NCI-H1436 treated with DMSO at 0.1 percent for 48 hours (cell line): ENCODE results near the gene POU3F2.

Experiments
- DNase-seq: peaks from one replicate; lab custom pipeline; 2025; lab: John Stamatoyannopoulos, UW

Gene POU3F2

DNA sequence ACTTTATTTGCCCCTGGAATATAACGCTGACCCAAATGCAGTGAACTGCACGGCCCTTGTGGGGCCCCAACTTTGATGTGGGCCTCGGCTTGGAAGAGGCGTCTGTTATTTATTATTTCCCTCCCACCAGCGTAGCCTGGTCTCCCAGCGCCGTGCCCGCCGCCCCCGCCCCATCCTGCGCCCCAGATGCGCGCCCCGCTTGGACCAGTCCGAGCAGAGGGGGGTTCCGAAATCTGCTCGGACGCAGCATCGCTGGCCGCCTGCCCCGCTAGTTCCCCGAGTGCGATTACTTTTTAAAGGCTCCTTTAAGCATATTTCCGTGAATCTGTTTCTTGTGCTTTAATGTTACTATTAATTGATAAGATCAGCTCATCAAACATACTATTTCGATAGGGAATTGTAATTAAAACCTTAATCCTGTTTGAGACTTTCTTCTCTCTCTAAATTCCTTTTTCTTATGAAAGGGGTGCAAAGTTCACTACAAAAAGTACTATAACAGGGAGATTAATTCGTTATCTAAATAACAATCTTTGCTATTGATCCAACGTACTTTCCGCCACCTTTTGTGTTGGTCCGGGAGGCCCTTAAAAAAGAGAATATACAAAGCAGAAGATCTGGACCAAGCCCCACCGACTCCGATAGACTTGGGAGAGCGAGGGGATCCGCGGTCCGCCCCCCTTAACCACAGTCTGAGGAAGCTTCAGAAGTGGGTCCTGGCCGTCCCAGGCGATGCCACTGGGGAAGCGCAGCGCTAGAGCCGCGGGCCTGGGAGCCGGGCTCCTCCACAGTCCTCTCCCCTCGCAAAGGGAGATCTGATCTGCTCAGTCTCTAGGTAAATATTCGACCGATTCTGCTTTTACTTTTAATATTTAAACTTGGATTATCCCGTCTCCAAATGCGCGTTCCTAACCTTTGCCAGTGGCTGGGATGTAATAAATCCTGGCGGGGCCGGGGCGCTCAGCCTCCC, 10.2 kb downstream of the POU3F2 start:
- DNase-seq: no peak

DNA sequence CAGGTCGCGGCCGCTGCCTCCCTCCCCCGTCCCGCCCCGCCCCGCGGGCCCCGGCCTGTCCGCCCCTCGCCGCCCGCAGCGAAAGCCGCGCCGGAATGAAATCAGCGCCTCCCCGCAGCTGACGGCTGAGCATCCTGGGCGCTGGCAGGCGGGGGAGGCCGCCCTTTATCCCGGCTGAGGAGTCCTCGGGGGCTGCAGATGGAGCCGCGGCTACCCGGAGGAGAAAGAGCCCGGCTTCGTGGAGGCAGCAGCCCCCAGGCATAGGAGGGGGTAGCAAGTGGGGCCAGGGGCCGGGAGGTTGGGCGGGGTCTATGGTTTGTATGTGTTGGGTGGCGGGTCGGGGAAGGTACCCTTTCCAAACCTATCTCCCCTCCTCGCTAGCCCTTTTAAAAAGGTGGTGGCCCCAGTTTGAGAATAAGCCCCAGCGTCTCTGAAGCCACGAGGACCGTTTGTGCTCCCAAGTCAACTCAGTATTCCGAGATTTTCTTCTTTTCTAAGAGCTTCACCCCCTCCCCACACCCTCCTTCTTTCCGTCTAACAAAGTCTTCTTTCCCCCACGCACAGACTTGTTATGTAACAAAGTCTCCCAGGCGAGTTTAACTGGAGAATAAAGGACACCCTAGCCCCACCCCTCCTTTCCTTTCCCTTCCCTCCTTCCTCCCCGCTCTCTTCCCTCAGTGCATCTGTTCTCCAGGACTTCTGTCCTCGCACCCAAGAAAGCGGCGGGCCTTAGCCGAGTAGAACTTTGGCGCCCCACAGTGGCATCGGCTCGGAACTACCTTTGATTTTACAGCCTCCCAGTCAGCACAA, 11.0 kb downstream of the POU3F2 start:
- peak; percentile 35 for DNase-seq

DNA sequence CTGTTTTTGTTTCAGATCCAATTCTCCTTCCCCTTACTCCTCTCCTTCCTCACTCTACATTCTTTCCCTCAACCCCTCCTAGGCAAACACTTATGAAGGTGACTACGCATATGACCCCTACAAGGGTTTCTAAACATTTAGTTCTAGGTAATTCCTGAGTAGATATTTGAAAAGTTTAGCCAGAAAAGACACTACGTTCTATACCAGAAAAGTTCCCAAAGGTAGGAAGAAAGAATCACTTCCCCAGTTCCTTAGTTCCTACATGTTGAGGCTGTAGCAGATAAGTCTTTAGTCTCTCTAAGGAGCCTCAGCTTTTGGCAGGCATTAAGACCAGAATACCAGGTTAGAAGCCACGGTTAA, 11.6 kb downstream of the POU3F2 start:
- DNase-seq: no peak

DNA sequence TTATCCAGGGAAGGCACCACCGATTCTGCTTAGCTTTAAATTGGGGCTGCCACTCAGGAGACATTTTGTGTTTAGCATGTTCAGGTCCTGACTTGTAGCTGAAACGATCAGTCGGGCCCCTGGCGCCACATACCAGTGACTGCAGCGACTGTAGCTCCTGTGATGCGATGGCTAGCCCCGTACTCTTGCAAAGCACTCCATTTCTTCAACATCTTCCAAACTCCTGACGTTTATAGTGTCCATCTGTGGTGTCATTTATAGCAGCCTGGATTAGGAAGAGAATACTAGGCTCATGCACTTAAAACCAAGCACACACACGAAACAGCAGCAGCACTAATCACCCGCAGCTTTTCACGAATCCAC, 13.0 kb downstream of the POU3F2 start:
- DNase-seq: no peak

DNA sequence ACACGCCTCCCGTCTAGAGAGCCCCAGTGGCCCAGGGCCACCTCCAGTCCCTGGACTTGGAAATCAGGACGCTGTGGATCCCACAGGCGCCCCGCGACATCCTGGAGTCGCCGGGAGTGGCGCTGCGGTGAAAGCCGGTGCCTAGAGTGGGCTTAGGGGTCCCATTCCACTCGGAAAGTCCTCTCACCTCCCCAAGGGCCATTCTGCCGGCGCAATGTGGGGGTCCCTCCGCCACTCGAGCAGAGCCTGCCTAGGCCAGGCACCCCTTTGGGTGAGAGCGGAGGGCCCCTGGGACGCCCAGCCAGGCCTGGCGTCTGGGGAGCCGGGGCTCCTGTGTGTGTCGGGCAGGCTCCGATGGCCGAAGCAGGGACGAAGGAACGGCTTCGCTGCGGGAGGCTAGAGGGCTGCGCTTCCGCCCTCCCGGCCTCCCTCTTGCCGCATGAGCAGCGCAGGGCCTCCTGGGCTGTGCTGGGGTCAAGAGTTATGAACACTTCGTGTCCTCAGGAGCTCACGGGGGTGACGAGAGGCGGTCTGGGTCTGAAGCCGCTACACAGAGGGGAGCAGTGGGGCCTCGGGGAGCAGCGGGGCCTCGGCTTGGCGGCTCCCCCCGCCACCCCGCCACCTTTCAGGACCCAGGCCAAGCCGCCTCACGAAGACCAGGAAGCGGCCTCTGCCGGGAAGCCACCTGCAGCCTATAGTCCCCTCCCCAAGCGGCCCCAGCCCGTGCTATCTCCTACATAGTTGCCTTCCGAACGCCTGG, 13.6 kb downstream of the POU3F2 start:
- no peak for DNase-seq

DNA sequence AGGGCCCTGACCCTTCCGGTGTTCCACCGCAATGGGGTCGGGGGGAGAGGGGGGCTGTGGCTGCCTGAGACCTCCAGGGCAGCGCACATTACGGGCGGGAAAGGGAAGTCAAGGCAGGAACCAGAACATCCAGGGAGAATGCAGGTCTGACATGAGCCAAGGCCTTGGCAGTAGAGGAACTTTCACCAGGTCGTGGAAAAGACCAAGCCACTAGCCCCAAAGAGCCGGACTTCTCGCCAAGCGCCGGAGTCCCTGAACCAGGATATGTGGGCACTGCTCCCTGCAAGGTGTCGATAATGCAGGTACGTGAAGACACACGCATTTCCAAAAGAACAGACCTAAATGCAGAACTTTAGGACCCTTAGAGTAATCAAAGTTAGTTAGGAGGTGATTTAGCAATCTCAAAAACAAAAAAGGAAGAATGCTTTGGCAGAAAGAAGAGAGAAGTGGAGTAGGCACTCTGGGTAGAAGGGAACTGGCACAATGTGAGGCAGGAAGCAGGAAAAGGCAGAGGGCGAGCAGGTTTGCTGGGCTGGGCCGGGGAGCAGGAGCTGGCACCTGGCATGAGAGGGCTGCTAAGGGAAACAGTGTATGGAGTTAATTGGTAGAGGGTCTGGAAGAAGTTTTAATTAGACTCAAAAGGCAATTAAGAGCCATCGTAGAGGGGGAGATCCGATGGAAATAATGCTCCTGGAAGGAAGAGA, 14.3 kb downstream of the POU3F2 start:
- DNase-seq: no peak

DNA sequence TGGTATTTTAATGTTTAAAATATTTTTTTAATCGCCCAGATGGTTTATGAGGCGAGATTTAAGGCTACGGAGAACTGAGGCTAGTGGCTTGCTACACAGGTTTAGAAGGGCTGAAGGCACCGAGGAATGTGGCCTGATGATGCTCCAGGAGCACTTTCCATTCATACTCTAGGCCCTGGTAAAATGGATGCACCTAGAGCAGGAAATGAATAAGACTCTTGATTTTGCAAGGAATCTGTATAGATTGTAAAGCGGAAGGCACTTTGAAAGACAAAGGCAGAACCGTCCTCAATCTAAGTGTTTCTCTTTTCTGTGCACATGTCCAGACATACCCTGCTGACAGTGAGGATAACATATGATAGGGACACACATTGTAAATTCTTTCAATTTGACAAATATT, 30.1 kb downstream of the POU3F2 start:
- no peak for DNase-seq

DNA sequence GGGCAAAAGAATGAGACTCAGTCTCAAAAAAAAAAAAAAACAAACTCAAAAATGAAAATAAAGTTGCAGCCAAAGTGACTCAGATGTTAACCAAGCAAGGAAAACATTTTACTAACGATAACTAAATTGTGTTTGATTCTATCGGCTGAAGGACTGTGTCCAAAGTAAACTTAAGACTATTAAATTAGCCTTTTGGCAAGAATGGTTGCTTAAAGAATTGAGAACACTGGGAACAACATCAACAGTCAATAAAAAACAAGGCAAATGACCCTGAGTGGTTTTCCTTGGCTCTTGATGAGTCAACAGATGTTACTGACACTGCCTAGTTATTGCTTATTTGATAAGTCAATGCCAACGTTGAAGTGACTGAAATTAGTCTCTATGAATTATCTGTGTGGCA, 36.7 kb downstream of the POU3F2 start:
- DNase-seq: no peak

DNA sequence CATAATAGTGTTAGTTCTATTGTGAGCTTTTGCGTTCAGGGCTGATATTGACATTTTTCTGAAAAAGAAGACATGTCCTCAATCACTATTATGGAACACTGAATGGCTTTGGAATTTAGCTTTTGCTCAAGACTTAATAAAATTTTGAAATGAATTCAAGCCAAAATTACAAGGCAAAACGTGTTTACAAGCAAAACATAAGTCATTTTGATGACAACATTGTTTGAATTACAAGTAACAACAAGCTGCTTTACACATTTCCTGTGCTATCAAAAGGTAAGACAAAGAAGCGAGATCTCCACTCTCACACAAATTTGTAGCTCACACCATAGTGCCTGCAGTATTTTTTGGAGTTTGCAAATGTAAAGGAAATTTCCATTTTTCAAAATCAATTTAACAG, 37.4 kb downstream of the POU3F2 start:
- no peak for DNase-seq

DNA sequence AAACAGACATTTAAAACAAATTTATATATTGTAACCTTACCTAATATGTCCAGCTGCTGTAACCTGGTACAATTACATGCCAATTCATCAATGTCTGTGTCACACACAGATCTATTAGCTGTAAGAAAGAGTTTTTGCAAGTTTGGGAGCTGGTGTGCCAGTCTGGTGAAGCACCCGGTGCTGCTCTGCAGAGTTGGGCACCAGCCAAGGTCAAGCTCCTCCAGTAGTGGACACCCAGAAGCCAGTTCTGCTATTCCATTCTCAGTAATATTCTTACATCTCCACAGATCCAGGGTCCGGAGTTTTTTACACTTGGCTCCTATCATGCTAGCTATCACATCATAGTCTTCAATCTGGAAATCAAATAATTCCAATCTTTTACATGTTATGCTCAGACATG, 41.0 kb downstream of the POU3F2 start:
- DNase-seq: no peak

DNA sequence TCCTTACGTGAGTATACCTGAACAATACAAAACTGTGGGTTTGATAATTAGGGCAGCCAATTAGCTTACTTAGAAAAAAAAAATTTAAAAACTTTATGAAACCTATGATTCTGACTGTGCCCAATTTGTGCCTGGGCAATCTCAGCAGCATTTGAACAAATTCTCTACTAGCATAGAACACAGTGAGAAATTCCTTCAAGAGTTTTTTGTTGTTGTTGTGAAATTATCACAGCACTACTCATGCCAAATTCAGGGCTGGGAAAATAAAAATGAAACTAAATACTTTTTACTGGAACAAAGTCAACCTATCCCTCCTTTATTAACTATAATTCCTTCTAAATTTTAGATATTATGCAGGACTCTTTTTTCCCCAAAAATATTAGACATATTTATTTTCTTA, 42.9 kb downstream of the POU3F2 start:
- no peak for DNase-seq

DNA sequence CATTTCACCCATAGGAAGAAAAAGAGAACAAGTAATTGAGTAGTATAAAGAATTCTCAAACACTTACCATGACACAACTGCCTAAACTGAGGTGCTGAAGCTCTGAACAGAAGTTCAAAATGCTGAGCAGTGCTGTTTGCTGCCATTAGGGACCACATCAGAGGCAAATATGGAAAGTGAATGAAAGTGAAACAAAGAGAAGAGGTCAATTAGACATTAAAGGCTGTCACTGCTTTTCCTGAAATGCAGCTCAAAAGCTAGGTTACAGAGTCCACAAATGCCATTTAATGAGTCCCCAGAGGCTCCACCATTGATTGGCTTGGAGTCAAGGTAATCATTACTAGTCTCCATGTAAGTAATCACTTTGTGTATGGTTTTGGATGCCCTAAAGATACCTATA, 46.1 kb downstream of the POU3F2 start:
- DNase-seq: peak; percentile 27

DNA sequence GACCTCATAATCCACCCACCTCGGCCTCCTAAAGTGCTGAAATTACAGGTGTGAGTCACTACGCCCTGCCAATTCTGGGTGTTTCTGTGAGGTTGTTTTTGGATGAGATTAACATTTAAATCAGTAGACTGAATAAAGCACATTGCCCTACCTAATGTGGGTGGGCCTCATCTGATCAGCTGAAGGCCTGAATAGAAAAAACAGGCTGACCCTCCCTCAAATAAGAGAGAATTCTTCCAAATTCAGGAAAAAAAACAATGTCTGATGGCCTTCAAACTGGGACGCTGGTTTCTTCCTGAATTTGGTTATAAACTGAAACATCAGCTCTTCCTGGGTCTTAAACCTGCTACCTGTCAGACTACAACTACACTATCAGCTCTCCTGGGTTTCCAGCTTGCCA, 51.0 kb downstream of the POU3F2 start:
- DNase-seq: no peak

DNA sequence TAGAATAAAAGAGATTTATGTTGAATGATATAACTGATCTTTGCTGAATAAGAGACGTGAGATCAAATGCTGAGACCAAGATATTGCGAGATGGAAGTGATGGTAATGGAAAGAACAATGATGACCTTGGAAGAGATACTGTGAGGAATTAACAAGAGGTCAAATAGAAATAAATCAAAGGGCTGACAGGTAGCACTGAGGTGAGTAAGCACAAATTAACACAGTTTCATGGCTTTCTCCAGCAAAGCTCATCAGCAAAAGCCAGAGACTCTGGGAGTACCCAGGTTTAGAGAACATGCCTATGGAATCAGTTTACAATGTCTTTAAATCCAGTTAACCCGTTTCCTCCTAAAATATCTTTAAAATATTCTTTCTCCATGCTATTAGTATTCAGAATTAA, 53.3 kb downstream of the POU3F2 start:
- DNase-seq: no peak
